Cardiac septum (tissue), 1 donor: Measurements from ENCODE around the gene DYRK4. TPM values are rescaled to one million over a fixed set of nuclear protein-coding genes. Genes with fewer than 3 reads are reported as not detected.

ENCODE experiments used
- DNase-seq: peaks from one replicate; pipeline ENCODE4 v3.0.0-alpha.2; 2020; ENCODE audit warnings: low spot score
- intact Hi-C: fragments of 100-400 bp; cut with DNase I; formaldehyde crosslinking; loops from one replicate; pipeline ENCODE4 v1.14.0; 2022
- total RNA-seq: library from RNA; stranded (reverse); fragmentation: NEBNext Ultra II Directional; extraction: Animal tissue kit (Norgen Biotek cat#: 25700); gene quantifications from one replicate; pipeline ENCODE4 v1.2.1, GENCODE V29; 2021
- donor health status: DM: no; HTN: no; CAD: no.

Gene DYRK4
- total RNA-seq, 1 donor from 2014 or later = 28.6 TPM

DNA sequence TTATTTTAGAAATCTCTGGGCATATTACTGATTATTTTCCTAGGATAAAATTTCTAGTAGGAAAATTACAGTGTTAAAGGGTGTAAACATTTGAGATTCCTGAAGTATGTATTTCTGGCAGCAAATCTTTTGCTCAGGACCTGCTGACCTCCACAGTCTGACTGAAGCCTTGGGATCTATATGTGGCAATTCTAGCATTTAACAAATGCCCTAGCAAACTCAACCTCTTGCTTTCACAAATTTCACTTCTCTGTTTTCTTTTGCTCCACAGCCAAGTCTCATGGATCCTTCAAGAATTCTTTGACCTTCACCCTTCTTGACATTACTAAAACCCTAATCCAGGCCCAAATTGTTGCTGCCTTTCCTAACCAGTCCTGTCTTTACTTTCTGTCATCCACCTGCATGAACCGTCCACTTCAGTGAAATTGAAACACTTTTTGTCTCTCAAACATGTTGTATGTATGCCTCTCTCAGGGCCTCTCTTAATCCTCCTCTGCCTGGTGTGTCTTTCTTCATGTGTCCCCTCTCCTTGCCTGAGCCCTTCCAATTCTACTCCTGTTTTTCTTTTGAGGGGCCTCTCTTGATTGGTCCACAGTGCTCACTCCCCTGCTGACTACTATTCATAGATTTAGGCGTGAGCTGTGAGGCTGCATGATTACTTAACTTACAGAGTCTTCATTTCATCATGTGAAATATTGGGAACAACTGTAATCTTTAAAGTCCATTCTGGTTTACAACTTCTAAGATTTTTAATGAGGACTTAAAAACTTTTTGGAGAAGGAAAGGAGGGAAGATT is 5.1 kb upstream of the DYRK4 start:
- intact Hi-C loops = no loop called here

DNA sequence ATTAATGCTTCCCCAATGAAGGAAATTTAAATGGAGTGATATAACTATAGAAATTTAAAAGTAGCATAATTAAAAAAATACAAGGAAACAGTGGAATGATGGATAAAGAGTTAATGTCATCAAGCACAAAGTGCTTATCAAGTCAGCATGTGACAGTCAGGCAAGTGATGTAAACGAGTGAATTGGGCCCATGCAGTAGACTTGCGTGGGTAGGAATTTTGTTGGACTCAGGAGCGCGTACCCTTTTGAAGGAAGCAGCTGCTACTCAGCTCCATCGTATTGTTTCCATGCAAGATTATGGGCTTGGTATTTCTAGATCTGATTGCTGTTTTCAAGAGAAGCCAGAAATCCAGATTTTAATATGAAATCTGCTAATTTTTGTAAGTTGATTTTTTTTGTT is 4.4 kb upstream of the DYRK4 start:
- intact Hi-C loops = no loop called here
- no peak for DNase-seq

More for the DNA sequence above, 5.1 kb upstream of the DYRK4 start:
- DNase-seq = no peak

DNA sequence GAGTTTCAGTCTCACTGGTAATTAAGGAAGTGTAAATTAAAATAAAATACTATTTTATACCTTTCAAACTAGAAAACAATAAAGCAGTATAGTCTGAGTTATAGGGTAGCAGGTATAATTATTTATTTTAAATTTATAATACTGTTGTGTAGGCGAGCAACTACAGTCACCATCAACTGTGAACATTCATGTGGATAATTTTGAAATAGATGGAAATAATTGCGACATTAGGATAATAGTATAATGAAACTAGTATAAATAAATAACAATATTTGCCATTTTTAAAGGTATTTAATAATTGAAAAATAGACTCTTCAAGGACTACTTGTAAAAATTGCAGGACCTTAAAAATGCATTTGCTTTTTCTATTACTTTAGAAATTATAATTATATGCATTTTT is 3.8 kb upstream of the DYRK4 start:
- intact Hi-C loops = no loop called here
- DNase-seq = no peak

DNA sequence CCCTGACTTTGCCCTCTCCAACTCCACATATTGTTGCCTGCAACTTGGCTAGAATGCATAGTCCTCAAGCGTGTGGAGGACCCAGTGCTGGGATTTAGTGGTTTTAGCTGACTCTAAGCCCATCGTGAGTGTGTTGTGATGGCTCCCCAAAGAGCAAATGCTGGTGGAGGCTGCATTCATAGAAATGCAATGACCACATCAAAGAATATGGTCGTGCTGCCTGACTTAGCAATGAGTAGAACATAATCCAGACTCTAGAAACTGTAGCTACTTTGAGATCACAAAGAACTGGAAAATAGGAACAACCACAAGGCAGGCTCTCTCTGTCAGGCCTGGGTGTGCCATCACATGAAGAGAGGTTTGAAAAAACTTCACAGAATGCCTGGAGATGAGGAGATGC is 1.3 kb downstream of the DYRK4 start:
- intact Hi-C loops = no loop called here
- DNase-seq = no peak

DNA sequence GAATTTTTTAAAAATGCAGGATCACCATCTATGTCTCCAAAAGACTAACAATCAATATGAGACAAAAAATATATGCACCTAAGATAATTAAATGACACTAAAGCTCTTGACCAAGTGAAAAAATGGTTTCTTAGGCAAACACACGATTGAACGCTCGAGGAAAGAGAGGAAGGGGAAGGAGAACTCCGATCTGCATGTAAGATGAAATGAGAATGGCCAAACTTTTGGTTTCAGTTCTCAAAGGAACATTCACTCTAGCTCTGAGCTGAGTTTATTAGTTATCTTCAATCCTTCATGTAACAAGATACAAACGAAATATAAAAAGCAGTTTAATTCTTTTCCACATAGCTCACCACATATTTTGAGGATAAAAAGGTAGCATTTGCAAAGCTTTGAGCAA is 2.8 kb downstream of the DYRK4 start:
- intact Hi-C loops = no loop called here
- no peak for DNase-seq

DNA sequence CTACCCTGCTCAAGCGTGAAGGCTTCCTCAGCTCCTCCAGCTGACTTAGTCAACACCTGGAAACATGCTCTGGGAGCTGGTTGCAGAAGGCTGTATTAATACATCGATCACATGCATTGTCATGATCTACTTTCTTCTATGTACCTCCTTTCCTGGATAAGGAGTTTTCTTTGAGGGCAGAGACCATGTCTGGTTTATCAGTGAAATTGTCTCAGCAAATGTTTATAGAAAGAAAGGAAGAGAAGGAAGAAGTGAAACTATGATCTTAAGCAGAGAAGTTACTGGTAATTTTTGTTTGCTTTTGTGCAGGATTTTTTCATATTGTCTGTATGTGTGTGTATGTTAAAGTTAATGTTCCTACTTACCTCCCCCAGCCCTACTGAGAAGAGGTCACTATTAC is 4.5 kb downstream of the DYRK4 start:
- intact Hi-C loops = no loop called here
- no peak for DNase-seq

DNA sequence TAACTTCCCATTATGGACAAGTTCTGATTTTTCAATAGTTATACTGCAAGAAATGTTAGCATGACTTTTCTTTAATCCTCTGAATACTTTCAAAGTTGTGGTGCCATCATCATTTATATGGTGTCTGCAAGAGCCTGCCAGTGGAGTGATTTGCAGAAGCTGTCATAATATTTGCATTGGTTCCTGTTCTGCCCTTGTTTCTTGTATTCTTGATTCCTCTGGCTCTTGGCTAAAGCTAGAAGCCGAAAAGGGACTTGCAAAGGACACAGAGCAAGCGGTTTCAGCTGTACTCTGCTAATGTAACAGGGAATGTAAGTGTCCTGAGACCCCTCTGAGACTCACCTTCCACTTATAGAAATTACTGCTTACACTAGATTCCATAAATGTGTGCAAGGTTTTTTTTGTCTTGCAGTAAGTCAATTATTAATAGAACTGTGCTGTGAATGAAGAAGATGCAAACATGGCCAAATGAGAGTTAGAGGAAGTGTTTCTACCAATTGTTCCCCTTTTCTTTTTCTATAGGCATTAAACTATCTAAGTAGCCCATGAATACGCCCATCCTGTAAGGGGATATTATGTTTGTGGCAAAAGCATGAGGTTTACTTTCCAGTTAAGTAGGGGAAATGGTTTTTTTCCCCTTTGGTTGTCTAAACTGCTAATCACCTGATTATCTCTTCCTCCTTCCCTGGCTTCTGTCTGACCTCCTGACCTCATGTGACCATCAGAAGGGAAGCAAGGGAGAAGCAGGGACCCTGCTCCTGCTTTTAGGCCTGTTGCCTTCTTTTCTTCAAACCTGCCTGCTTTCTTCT is 5.3 kb downstream of the DYRK4 start:
- intact Hi-C loops = no loop called here
- DNase-seq = no peak

DNA sequence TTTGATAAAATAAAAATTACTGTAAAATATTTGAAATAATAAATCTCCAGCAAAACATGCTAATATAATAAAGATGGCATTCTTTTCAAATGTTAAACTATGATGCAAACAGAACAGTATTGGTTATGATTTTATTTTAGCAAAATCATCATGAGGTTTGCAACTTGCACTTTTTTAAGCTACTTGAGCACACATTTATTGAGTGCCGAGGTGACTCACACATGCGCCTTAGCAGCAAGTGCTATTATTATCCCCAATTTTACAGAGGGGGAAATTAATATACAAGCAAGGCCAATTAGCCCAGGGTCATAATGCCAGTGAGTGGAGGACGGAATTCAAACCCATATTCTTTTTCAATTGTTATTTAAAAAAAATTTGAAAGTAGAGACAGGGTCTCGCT is 7.3 kb downstream of the DYRK4 start:
- no peak for DNase-seq
- intact Hi-C loops = no loop called here

DNA sequence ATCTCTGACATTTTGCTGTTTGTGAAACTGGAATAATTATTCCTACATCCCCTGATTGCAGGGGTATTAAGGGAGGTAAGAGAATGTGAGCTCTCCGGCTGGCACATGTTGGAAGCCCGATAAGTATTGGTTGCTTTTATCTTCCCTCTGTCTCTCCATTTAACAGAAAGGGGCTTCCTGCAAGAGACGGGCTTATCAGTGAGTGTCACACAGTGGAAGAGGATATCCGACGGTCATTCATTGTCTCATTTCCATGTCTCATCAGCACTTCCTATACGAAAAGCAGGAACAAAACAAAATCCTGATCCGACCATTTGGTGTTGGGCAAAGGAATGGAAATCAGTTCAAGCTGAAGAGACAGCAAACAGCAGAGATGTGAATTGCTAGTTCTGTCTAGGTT is 10.7 kb downstream of the DYRK4 start:
- intact Hi-C loops = no loop called here

DNA sequence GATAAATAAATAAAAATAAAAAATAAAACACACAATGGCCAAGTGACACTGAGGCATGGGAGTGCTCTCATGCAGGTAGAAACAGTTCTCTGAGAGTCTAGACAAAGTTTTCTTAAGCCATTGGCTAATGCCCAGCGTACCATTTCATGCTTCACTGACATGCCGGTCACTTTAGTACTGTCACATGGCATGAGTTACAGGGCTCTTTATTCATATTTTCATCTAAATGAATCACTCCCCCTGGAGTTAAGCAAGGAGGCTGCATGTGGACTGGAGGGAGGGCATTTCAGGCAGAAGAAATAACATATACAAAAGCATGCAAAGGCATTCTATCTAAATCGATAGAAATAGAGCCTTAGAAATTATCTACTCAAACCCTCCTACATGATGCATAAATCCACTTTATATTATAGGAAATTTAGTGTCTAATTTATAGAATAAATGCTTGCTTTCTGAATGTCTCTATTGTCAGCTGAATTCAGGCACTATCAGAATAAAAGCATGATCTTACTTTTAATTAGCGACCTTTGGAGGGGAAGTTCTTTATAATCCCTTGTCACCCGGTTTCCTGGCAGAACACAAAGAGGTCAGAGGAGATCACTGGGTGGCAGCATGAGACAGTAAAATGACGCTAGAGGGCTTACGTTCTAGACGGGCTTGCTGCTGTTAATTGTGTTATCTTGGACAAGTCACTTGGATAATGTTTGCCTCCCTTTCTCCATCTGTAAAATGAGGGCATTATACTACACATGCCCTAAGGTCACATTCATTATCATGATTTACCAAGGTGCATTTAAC is 17.5 kb downstream of the DYRK4 start:
- intact Hi-C loops = no loop called here

More for the DNA sequence above, 10.7 kb downstream of the DYRK4 start:
- no peak for DNase-seq

DNA sequence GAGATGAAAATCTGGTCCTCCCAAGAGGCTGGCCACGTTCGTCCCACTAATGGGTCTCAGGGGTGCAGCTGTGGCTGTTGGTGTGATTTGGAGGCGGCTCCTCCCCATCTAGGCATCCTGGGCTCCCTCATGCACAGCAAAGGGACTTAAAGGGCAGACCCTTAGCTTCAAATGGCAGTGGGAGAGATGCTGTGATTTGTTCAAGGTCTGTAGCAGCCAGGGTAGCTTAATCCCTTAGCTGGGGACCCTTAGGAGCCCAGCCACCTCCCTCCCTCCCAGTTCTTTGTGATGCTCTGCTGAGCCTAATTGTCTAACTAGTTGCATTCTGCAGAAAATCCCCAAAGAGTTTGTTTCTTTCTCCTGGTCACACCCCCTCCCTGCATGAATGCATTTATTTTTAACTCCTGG is 18.3 kb downstream of the DYRK4 start:
- intact Hi-C loops = no loop called here
- no peak for DNase-seq

More for the DNA sequence above, 17.5 kb downstream of the DYRK4 start:
- DNase-seq = no peak

DNA sequence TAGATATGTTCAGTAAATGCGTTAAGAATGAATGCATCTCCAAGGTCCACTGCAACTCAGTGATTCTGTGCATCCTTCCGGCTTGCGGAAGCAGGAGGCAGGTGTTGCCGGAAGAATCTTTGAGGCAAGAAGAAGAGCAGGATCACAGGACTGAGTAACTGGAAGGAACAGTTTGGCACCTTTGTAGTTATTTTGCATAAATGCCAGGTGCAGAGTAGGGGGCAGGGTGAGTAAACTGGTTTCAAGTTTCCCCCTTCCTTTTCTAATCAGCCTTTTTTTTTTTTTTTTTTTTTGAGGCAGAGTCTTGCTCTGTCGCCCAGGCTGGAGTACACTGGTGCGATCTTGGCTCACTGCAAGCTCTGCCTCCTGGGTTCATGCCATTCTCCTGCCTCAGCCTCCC is 22.3 kb downstream of the DYRK4 start:
- DNase-seq = no peak
- intact Hi-C loops = no loop called here

DNA sequence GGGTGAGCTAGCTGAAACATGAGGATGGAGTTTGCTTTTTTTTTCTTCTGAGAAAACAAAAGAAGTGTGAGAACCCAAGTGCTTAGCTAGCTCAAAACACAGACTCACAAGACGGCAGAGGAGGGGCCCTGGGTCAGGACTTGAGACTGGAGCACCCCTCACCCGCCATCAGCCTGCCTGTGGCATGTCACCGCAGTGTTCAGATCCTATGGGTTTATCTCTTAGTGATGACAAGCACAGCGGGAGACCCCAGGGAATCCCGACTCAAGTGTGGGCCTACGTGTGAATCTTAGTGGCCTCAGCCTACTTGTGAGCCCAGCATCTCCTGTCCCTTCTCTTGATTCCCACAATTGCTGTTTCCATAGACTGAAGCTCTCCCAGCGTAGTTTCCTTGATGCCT is 22.9 kb downstream of the DYRK4 start:
- DNase-seq = no peak
- intact Hi-C loops = no loop called here

DNA sequence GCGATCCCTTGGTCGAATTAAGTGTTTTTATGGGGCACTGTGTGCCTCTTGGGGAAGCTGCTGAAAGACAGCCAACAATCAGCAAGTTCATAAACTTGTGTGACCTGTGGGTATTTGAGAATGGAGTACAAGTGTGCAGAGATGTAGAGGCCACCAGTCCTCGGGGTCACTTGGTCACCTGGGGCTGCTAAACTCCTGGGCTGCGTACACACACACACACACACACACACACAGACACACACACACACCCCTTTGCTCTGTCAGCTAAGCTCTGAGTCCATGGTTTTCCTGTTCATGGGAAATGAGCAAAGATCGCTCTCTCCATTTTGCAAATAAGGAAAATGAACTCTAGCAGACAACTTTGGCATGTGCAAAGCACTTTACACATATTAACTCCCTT is 24.5 kb downstream of the DYRK4 start:
- intact Hi-C loops = no loop called here

DNA sequence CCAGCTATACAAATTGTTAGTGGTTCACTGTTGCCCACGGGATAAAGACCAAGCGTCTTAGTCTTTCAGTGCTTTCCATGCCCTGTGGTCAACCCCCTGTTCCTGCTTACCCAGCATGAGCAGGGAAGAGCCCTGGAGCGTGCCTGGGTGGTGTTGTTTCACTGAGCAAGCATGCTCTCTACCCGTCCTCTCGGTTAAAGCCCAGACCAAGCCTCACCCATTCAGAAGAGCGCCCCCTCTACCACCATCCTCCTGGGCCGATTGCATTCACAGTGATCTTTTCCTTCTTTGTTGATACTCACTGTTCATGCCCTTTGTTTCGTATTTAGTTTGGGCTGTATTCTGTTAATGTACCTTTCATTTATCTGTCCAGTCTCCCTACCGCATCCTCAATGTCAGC is 25.1 kb downstream of the DYRK4 start:
- DNase-seq = no peak
- intact Hi-C loops = no loop called here

More for the DNA sequence above, 24.5 kb downstream of the DYRK4 start:
- DNase-seq = no peak

DNA sequence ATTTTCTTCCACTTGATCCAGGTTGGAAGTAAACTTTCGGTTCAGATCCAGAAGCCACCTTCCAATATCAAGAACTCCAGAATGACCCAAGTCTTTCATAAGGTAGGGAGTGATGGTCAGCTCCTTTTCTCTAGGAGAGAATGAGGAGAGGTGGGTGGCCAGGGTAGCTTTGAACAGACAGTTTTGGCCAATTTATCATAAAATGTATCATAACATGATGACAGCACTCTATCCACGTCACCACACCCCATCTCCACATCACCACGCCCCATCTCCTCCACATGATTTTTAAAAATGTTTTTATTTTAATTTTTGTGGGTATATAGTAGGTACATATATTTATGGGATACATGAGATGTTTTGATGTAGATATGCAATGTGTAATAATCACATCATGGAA is 26.9 kb downstream of the DYRK4 start:
- intact Hi-C loops = no loop called here

DNA sequence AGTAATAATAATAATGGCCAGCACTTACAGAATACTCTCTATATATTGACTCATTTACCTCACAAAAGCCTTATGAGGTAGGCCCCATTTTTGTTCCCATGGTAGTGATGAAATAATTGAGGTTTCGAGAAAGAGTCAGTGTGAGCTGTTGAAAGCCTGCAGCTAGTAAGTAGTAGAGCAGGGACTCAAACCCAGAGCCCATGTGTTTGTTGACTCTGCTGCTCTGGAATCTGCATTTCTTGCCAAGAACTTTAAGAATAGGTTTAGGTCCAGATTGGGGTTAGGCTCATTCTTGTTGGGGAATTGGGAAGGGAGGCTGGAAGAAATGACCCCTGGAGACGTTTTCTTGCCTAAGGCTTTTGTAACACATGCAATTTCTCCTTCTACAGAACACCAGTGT is 27.9 kb downstream of the DYRK4 start:
- intact Hi-C loops = no loop called here
- no peak for DNase-seq

More for the DNA sequence above, 26.9 kb downstream of the DYRK4 start:
- no peak for DNase-seq

DNA sequence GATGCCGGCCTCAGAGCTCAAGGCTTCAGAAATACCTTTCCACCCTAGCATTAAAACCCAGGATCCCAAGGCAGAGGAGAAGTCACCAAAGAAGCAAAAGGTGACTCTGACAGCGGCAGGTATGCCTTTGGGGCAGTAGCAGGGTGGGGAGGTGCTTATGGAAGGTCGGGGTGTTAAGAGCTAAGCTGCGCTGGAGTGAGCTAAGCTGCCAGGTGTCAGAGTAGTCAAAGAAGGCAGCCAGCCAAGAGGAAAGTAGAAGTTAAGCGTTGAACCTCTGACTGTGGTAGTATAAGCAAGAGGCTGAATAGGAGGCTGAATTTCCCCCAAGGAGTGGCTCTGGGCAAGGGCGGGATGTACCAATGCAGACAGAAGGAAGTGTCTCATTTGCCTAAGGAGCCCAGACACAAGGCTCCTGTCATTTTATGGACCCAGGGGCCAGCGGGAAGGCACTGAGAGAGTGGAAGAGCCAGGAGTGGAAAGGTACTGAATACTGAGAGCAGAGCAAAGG is 29.2 kb downstream of the DYRK4 start:
- intact Hi-C loops = no loop called here
- DNase-seq = no peak

DNA sequence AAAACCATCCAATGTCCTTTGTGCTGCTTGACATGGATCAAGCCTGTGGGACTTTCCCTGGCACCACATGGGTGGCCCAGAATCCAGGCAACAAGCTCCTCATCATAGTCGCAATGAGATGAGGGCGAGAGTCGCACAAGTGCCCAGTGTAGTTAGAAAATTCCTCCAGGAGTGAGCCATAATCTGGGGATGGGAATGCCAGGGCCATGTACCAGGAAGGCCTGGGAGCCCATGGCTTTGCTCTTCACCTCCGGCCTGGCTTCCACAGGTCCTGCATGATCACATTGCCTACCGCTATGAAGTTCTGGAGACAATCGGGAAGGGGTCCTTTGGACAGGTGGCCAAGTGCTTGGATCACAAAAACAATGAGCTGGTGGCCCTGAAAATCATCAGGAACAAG is 33.9 kb downstream of the DYRK4 start:
- DNase-seq = no peak
- intact Hi-C loops = no loop called here

DNA sequence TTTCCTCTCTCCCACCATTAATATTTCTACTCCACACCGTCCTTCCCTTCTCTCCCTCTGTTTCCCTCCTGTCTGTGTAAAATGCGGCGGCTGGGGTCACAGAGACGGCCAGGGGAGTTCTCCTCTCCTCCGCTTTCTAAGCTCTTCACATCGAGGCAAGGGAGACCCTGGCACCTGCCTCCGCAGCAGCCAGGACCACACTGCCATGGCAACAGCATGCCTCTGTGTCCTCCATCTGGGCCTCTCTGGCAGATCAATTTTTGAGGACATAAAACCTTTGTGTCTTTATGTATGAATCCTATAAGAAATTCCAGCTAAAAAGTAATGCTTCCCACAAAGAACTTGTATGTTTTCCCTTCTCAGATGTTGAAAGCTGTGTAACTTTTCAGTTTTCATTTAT is 41.4 kb downstream of the DYRK4 start:
- DNase-seq = no peak
- intact Hi-C loops = loop anchor here (5.0 kb wide), 1 partner anchor 154 kb away; no protein-coding TSS in a partner anchor
